CD4-positive, alpha-beta T cell treated with Interleukin-6 for 4 hours (primary cell): ENCODE measurements around the gene PDIA6.

Experiments
- DNase-seq: peaks from one replicate; pipeline ENCODE4 v3.0.0-alpha.2; 2020; ENCODE audit warnings: mixed read lengths

PDIA6 gene

DNA sequence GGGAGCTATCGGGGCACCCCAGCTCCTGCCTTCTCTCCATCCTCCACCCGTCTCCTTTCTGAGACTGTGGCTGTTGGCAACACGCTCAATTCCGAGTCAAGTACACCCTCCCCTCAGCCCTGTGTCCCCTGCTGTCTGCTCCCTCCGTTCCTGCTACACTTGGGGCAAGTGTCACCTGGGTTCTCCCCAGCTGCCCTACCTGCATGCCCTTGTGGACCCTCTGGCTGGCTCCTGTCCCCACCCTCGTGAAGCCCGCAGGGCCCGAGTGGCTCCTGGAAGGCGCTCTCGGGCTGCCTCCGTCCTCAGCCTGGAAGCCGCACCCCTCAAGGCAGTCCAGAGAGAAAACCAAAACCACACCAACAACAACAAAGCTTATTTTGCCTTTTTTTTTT, 33.9 kb downstream of the PDIA6 start:
- no peak for DNase-seq

DNA sequence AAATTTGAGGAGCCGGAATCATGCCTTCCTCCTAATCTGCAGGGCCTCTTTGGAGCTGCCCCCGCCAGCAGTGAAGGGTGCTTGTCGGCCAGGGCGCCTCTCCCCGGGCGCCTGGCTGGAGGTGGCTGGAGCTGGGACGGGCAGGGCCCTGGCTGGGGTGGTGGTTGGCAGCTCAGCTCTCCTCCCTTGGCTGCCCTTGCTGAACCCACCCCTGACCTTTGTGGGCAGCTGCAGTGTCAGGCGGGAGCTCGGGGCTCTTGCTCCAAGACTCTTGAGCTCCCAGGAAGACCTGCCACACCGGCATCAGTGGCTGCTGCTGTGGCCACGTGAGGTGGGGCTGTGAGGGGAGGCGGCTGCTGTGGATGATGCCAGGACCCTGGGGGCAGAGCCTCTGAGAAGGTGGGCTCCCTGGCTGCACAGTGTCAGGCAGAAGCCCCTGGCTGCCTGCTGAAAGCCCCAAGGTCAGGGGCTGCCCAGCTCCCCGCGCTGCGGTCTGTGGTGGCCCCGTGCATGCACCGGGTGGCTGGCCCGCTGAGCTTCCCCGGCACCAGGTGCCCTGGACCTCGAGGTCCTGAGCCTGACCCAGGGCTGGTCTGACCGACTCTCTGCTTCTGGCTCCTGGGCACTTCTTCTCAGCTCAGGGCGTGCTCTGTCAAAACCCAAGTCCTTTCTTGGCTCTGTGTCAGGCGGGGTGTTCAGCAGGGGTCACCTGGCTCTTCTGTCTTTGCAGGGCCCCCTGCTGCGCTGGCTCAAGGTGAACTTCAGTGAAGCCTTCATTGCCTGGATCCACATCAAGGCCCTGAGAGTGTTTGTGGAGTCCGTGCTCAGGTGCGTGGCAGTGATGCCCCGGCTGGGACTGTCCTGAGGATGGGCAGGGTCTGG, 34.5 kb downstream of the PDIA6 start:
- DNase-seq, result no peak

GRCh38 chr2:10777111-10777841, 35.3 kb downstream of the PDIA6 start:
- DNase-seq, result no peak

DNA sequence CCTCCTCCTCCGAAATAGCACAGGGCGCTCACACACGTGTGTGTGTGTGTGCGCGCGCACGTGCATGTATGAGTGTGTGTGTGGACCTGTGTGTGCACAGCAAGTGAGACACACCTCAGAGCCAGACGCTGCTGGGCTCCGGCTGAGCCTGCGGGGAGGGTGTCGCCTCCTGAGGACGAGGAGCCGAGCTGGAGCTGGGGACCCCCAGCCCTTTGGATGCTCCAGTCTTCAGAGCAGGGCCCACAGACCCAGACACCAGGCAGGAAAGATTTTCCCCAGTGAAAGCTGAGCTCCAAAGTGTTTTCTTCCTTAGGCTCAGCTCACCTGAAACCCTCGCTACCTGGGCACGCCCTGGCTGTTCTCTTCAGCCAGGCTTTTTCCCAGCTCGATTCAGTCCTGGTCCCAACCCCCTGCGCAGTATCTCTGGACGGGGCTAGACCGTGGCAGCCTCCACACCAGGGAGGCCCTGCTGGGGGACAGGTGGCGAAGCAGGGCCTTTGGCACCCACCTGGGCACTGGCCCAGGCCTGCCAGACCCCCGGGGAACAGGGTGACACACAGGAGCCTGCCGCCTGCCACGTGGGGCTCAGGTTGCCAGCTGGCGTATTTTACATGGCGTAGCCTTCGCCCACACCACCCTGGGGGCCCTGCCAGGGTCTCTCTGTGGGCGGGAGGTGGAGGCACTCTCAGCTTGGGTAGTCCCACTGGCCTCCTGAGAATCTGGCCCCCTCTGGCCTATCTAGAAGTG, 36.2 kb downstream of the PDIA6 start:
- no peak for DNase-seq

GRCh38 chr2:10775831-10776230, 36.8 kb downstream of the PDIA6 start:
- DNase-seq, result no peak

- DNase-seq, result no peak
These were observed 37.4 kb downstream of the PDIA6 start for GRCh38 chr2:10775021-10775780.

GRCh38 chr2:10774394-10774793, 38.2 kb downstream of the PDIA6 start:
- DNase-seq, result no peak

DNA sequence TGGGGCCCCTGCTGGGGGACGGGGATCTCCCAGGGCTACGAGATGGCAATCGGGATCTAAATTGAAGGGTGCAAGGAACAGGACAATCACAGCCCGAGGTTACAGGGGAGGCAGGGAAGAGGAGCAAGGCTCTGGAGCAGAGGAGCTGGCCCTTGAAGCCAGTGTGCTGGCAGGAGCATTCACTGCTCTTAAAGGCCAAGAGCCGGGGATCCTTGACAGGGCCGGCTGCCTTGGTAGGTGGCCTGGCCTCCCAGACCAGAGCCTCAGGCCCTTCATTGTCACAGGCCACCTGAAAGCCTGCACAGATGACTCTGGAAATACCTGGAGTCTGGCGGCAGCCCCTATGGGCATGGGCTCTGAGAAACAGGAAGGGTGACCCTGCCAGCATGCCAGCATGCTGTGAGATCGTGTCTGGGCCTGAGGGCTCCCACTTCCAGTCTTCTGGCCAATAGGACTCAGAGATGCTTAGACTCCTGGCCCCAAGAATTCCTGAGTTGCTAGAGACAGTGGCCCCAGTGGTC, 38.7 kb downstream of the PDIA6 start:
- no peak for DNase-seq

GRCh38 chr2:10772868-10773215, 39.7 kb downstream of the PDIA6 start:
- no peak for DNase-seq

GRCh38 chr2:10772201-10772867, 40.3 kb downstream of the PDIA6 start:
- no peak for DNase-seq

GRCh38 chr2:10771786-10772185, 40.8 kb downstream of the PDIA6 start:
- no peak for DNase-seq

DNA sequence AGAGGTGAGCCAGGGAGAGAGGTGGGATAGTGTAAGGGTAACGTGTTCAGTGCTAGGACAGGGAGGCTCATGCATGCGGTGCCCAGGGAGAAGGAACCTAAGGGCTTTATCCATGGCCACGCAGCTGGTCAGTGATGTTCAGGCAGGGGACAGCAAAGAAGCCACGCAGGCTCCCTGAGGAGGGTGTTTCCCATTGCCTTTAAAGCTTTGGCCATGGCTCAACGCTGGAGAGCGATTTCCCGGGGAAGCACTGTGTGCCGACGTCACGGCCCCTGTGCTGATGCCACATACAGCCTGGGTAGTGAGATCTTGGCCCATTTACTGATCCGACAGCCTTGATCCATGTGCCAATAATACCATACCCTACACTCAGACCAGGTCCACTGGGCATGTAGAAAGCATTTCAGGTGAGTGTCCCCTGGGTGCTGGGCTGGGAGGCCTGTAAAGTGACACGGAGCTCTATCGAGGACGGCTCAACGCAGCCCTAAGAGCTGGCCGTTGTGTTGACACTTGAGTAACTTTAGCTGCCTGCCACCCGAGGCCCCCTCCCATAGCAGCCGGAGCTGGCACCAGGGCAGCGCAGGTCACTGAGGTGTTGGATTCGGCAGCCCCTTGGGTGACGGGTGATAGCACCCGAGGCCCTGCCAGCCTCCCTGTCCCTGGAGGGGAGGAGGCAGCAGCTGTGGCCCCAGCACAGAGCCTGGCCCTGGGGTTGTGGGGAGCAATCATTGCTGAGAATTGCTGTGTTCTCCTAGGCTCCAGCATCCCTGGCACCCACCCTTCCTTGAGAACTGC, 41.4 kb downstream of the PDIA6 start:
- DNase-seq, result no peak

- no peak for DNase-seq
These were observed 44.5 kb downstream of the PDIA6 start for GRCh38 chr2:10768063-10768507.

DNA sequence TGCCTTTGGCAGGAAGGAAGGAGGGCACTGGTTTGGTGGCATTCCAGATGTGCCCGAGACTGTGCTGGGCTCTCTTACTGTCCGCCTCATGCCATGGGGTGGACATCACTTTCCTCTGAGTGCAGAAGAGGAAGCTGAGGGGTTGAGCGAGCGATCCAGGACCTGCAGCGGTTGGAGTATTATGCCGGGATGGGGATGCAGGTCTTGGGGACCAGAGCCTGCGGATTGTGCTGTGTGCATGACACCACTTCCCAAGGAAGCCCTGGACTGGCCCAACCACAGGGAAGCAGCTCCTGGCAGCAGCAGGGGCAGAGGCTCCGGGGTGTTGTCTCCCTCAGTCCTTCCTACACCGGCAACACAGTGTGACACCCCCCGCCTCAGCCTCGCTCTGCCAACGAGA, 46.7 kb downstream of the PDIA6 start:
- no peak for DNase-seq

DNA sequence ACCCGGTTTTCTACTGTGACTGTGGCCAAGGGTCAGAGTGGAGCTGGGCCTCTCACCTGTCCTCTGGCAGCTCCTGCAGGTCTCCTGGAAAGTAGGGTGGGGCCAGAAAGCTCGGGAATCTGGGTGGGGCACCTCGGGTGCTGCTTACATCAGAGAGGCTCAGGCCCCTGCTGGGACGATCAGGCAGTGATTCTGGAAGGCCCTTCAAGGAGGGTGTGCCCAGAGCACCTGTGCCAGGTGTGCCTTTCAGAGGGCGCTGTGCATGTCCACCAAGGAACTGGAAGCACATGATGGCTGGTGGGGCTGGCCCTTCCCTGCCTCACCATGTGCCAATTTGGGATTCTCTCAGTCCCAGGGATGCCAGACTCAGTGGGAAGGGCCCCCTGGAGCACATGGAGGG, 47.1 kb downstream of the PDIA6 start:
- DNase-seq, result no peak

- no peak for DNase-seq
These were observed 47.7 kb downstream of the PDIA6 start for GRCh38 chr2:10764896-10765295.

- DNase-seq, result no peak
These were observed 48.3 kb downstream of the PDIA6 start for GRCh38 chr2:10764096-10764785.

GRCh38 chr2:10763461-10763800, 49.2 kb downstream of the PDIA6 start:
- DNase-seq, result no peak

- DNase-seq, result no peak
These were observed 49.7 kb downstream of the PDIA6 start for GRCh38 chr2:10762651-10763460.

- no peak for DNase-seq
These were observed 51.0 kb downstream of the PDIA6 start for GRCh38 chr2:10761591-10761990.
